ENCODE measurements around the gene ZG16.
"Not testable (repeated sequence)": the region's sequence is repeated elsewhere in the genome, so short reads cannot be mapped to it uniquely, and the experiment has no call there.

ZG16 gene

GRCh38 chr16:29743827-29744531 is 34.1 kb upstream of the ZG16 start:
- DNase-seq: no peak
- Mint-ChIP-seq H3K27me3 (ENCODE audit: low read depth, poor library complexity) (peaks cover 24% of the 10 kb centered on the region), H3K9me3 (peaks cover 13% of the 10 kb centered on the region), H3K4me3 (no peak overlapping the region), H3K4me1 (peaks cover 16% of the 10 kb centered on the region), H3K36me3 (ENCODE audit: low read depth) (no peaks in the 10 kb centered on the region), H3K27ac (no peak overlapping the region)
- TF ChIP-seq CTCF (IDR thresholded peaks at IDR 0.05): no peak

- Mint-ChIP-seq H3K9me3 (peaks cover 15% of the 10 kb centered on the region), H3K27ac (no peak overlapping the region), H3K27me3 (ENCODE audit: low read depth, poor library complexity) (peaks cover 24% of the 10 kb centered on the region), H3K4me1 (peaks cover 17% of the 10 kb centered on the region), H3K4me3 (no peak overlapping the region), H3K36me3 (ENCODE audit: low read depth) (no peaks in the 10 kb centered on the region)
- DNase-seq: no peak
- no peak for TF ChIP-seq CTCF (IDR thresholded peaks at IDR 0.05)
Measured at GRCh38 chr16:29744541-29745101, 33.4 kb upstream of the ZG16 start.

GRCh38 chr16:29745121-29745852 is 32.8 kb upstream of the ZG16 start:
- peaks cover 15% of the 10 kb centered on the region for H3K9me3 Mint-ChIP-seq
- no peak overlapping the region for H3K27ac Mint-ChIP-seq
- no peaks in the 10 kb centered on the region for H3K36me3 Mint-ChIP-seq (ENCODE audit: low read depth)
- no peak for DNase-seq
- no peak for TF ChIP-seq CTCF (IDR thresholded peaks at IDR 0.05)
- peaks cover 24% of the 10 kb centered on the region for H3K27me3 Mint-ChIP-seq (ENCODE audit: low read depth, poor library complexity)
- peaks cover 12% of the 10 kb centered on the region for H3K4me1 Mint-ChIP-seq
- H3K4me3 Mint-ChIP-seq: no peak overlapping the region

- Mint-ChIP-seq H3K27ac (no peak within 1 kb of the TSS), H3K9me3 (peaks cover 15% of the 10 kb centered on the region), H3K4me1 (peaks cover 7% of the 10 kb centered on the region), H3K36me3 (ENCODE audit: low read depth) (no peaks in the 10 kb centered on the region), H3K27me3 (ENCODE audit: low read depth, poor library complexity) (peaks cover 24% of the 10 kb centered on the region), H3K4me3 (no peak within 1 kb of the TSS)
- no peak for DNase-seq
- no peak for TF ChIP-seq CTCF (IDR thresholded peaks at IDR 0.05)
Measured at GRCh38 chr16:29745853-29746345, 32.2 kb upstream of the ZG16 start, which contains the start of gene C16orf54. TSS of gene C16orf54 (minus strand) at chr16:29745990. CDS start at chr16:29744951, 1,039 bp downstream.

GRCh38 chr16:29746518-29746917 is 31.5 kb upstream of the ZG16 start:
- H3K27ac Mint-ChIP-seq; DNase-seq; H3K36me3 Mint-ChIP-seq (ENCODE audit: low read depth); H3K4me3 Mint-ChIP-seq; H3K4me1 Mint-ChIP-seq: not testable (repeated sequence)
- Mint-ChIP-seq H3K27me3 (ENCODE audit: low read depth, poor library complexity) (peaks cover 23% of the 10 kb centered on the region), H3K9me3 (peaks cover 15% of the 10 kb centered on the region)
